GM12891 (cell line): ENCODE data around the gene SLC15A1.

Experiments used
- DNase-seq: peaks from one replicate; pipeline ENCODE4 v3.0.0; 2011; ENCODE audit warnings: low spot score; ENCODE audit not compliant: insufficient read length
- FAIRE-seq: peaks from 2 replicates; lab custom pipeline; 2011; peaks lifted over from hg19 to GRCh38; lab: Jason Lieb, UNC
- PAX5 ChIP-seq: IDR thresholded peaks from 2 replicates; pipeline ENCODE4 v1.6.1; 2011; ENCODE audit warnings: low read length, moderate library complexity, mild to moderate bottlenecking; ENCODE audit not compliant: insufficient read depth, severe bottlenecking
- POLR2A ChIP-seq: IDR thresholded peaks from 2 replicates; pipeline ENCODE4 v1.6.1; 2011; ENCODE audit warnings: low read depth, low read length, control low read depth
- POLR2AphosphoS5 ChIP-seq: IDR thresholded peaks from 2 replicates; pipeline ENCODE4 v1.6.1; 2011; ENCODE audit warnings: low read depth, low read length, control low read depth
- POU2F2 ChIP-seq: IDR thresholded peaks from 2 replicates; pipeline ENCODE4 v1.6.1; 2011; ENCODE audit warnings: low read depth, mild to moderate bottlenecking, control low read depth, low read length, moderate library complexity
- SPI1 ChIP-seq: IDR thresholded peaks from 2 replicates; pipeline ENCODE4 v1.6.1; 2011; ENCODE audit warnings: low read depth, low read length, control low read depth
- TAF1 ChIP-seq: IDR thresholded peaks from 2 replicates; pipeline ENCODE4 v1.6.1; 2011; ENCODE audit warnings: low read depth, low read length, control low read depth

The SLC15A1 gene

DNA sequence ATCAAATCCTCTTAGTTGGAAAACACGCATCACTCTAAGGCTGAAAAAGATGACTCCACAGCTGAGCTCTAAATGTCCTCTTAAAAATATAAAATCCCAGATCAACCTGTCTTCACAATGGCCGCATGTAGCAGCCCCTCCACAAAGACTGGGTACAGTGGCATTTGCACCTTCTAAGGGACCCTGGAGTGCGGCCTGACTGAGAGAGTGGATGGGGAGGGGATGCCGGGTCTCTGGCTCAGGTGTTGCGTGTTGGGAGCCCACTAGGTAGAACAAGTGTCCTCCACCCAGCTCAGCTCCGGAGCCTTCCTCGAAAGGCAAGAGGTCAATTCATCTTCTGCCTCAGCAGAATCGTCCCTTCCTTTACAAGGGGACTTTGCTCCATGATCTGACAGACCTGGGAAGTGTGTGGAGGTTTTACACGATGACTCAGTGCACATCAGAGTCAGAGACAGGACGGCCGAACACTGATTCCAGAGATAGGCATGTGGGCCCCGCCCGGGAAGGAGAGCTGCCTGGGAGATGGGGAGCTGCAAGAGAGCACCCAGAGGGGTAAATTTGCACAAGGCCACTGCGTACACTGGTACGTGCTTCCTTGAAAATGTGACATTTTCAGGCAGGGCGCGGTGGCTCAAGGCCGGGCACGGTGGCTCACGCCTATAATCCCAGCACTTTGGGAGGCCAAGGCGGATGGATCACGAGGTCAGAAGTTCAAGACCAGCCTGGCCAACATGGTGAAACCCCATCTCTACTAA lies 23.5 kb upstream of the SLC15A1 start:
- TF ChIP-seq PAX5, result no peak
- TF ChIP-seq POLR2A, result no peak
- TF ChIP-seq TAF1, result no peak
- no peak for TF ChIP-seq POU2F2
- no peak for TF ChIP-seq POLR2AphosphoS5
- no peak for FAIRE-seq
- no peak for DNase-seq

DNA sequence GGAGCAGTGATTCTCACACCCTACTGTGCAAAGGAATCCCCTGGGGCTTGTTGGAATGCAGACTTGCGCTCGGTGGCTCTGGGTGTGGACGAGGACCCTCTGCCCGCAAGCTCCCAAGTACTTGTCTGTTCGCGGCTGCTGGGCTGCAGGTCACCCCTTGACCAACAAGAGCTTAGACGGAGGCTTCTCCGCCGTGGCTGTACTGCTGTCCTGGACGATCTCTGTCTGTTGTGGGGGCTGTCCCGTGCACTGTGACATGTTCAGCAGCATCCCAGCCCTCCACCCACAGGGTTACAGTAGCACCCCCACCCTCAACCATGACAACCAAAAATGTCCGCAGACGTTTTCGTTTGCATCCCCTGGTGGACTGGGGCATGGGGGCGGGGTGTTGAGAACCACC lies 22.9 kb upstream of the SLC15A1 start:
- no peak for TF ChIP-seq POU2F2
- no peak for TF ChIP-seq PAX5
- TF ChIP-seq POLR2A, result no peak
- TF ChIP-seq POLR2AphosphoS5, result no peak
- FAIRE-seq (no peak), DNase-seq (no peak)

DNA sequence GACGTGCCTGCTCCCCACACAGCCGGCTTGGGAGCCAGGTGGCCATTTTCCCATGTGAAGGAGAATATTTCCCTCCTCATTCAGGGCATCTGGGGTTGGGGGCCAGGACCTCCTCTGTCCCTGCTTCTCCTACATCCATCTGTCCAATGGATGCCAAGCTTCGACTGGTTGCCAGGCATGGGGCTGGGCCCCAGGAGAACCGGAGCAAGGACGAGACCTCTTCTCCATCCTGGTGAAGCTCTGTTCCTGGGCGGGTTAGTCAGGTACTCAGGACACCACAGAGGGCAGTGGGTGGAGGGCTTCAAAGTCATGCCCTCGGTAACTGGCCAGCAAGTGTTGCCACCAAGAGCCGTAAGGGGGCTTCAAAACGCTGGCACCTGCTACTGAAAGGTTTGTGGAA lies 22.3 kb upstream of the SLC15A1 start:
- DNase-seq, result no peak
- TF ChIP-seq TAF1 (no peak), POLR2A (no peak), PAX5 (no peak), SPI1 (no peak)
- FAIRE-seq, result no peak

DNA sequence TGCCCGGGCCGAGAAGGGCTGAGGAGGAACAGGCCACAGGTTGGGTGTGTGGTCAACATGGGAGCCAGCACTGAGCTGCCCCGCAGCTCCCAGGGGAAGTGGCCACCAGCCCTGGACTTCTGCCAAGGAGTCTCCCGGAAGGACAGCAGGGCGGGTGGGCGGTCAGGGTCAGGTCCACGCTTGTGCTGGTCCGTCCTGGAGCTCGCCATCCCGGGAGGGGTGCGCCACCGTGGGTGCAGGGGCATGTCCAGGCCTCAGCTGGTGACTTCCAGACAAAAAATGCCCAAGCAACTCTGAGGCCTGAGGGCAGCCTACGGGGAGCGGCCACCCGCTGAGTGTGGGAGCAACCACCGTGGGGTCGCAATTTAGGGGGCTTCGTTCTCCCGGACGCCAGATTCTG lies 21.4 kb upstream of the SLC15A1 start:
- FAIRE-seq, result no peak
- no peak for DNase-seq
- TF ChIP-seq POLR2AphosphoS5, result no peak
- no peak for TF ChIP-seq SPI1
- TF ChIP-seq PAX5, result no peak
- TF ChIP-seq POU2F2, result no peak
- no peak for TF ChIP-seq TAF1
- TF ChIP-seq POLR2A, result no peak

DNA sequence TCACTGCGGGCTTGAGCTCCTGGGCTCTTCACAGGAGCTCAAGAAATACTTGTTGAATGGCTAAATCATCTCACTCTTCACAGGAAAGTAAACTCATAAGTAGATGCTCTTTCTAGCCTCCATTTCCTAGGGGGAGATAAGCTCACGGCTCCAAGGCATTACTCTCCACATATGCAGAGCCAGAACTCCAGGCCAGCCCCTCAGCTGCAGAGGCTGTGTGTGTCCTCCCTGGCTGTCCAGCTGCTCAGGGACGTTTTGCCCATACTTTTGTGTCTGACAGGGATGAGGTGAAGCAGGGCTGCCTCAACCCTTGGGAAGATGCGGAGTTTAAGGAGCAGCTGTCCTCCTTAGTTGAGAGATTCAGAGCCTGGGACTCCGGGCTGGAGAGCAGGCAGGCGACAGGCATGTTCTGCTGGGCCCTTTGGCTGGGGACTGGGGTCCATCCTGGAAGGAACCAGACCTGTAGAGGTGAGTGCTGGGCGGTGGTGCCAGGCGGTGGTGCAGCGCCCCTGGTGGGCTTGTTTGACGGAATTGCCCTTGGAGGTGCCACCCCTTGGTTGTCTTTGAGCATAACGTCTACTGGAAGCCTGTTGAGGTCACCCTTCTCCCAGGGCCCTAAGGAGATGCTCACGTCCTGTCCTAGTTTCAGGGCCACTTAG lies 20.5 kb upstream of the SLC15A1 start:
- no peak for TF ChIP-seq TAF1
- TF ChIP-seq PAX5, result no peak
- TF ChIP-seq SPI1, result no peak
- TF ChIP-seq POLR2AphosphoS5, result no peak
- no peak for TF ChIP-seq POLR2A
- no peak for TF ChIP-seq POU2F2
- FAIRE-seq (no peak), DNase-seq (no peak)

DNA sequence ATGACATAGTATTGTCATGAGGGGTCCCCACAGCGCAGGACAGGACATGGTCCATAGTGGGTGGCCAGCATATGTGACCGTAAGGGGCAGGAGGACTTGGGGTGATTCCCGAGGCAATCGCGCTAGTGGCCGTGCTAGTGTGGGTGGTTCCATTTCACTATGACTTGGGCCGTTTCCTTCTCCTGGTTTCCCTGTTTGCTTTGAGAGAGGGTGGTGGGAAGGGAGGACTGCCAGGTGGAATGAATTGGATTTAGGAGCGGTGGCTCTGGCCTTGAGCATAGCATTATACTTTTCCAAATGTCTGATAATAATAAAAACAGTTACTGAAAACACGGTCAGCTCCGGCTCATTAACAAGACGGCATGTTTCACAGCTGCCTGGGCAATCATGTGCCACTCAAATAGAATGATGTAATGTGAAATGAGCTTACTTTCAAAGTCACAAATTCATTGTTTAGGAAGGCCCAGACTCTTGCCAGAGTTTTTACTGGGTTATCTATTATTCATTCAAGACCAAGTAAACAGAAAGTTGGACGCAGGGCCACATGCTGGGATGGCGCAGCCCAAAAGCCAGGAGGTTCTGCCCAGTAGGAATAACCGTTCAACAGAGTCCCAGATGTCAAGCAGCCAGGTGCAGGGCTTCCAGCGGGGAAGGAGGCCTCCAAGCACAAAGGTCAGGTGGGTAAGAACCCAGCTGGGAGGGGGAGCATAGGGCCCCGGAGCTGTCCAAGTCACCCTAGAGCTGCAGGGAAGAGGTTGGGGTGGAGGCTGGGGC lies 19.6 kb upstream of the SLC15A1 start:
- no peak for DNase-seq
- TF ChIP-seq POU2F2 (no peak), POLR2AphosphoS5 (no peak), SPI1 (no peak), POLR2A (no peak), TAF1 (no peak), PAX5 (no peak)
- FAIRE-seq, result no peak

DNA sequence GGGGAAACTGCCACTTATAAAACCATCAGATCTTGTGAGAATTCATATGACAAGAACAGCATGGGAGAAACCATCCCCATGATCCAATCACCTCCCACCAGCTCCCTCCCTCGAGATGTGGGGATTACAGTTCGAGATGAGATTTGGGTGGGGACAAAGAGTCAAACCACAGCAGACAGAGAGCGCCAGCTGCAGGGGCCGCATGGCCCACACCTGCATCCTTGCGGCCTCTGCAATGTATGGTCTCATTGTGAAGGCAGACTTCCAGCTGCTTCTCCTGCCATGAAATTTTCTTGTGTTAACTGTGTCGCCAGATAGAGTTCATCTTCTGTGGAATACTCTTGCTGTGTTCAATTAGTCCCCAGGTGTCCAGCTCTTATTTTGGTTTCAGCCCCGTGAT lies 17.3 kb upstream of the SLC15A1 start:
- FAIRE-seq (no peak), DNase-seq (no peak)
- no peak for TF ChIP-seq SPI1
- TF ChIP-seq TAF1, result no peak
- TF ChIP-seq PAX5, result no peak
- TF ChIP-seq POLR2A, result no peak
- no peak for TF ChIP-seq POLR2AphosphoS5
- no peak for TF ChIP-seq POU2F2

DNA sequence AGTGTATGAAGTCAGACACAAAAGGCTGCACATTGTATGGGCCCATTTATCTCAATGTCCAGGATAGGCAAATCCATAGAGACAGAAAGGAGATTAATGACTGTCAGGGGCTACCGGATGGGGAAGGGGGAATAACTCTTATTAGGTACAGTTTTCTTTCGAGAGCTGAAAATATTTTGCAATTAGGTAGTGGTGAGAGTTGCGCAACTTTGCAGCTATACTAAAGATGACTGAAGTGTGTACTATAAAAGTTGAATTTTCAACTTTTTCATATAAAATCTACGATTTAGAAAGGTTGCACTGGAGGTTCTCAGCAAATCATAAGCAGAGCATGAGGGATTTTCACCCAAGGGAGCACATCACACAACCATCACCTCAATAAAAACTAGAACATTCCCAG lies 16.1 kb upstream of the SLC15A1 start:
- TF ChIP-seq POLR2AphosphoS5, result no peak
- TF ChIP-seq TAF1, result no peak
- TF ChIP-seq SPI1, result no peak
- no peak for TF ChIP-seq PAX5
- TF ChIP-seq POLR2A, result no peak
- no peak for TF ChIP-seq POU2F2
- FAIRE-seq, result no peak
- no peak for DNase-seq

DNA sequence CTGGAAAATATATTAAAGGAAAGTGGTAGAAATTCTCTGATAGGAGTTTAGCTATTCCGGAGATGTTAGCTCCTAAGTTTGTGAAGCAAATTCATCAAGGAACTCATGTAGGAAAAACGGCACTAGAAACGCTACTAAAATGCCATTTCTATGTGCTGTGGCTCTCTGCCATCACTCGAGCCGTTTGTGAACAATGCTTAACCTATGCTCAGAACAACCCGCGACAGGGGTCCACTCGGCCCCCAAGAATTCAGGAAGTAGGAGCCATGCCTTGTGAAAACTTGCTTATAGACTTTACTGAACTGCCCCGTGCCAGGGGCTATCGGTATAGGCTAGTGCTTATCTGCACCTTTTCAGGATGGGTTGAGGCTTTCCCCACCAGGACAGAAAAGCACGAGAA lies 14.2 kb upstream of the SLC15A1 start:
- no peak for FAIRE-seq
- DNase-seq, result no peak
- TF ChIP-seq POLR2AphosphoS5 (no peak), TAF1 (no peak), PAX5 (no peak), SPI1 (no peak), POU2F2 (no peak), POLR2A (no peak)

DNA sequence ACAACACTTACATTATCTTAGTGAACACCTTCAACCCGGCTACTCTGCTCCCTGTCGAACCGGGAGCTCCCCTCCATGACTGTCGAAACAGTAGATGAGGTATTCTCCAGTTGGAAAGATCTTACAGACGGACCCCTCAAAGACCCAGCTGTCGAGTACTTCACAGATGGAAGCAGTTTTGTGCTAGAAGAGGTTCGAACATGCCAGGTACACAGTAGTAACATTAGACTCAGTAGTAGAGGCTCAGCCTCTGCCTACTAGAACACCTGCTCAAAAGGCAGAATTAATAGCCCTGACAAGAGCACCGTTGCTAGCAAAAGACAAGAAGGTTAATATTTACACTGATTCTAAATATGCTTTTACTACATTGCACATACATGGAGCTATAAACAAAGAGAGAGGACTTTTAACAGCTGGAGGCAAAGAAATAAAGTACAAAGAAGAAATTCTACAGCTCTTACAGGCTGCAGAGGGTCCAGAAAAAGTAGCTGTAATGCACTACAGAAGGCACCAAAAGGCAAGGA lies 13.6 kb upstream of the SLC15A1 start:
- no peak for DNase-seq
- TF ChIP-seq SPI1 (no peak), PAX5 (no peak), TAF1 (no peak), POU2F2 (no peak), POLR2AphosphoS5 (no peak), POLR2A (no peak)
- no peak for FAIRE-seq
